ENCODE results near the gene HAUS3. TPM values are rescaled to one million over a fixed set of nuclear protein-coding genes. Genes with fewer than 3 reads are reported as not detected.
A peak's percentile ranks its signal among the peaks of the same experiment; 100 is the strongest.

Gene HAUS3
- total and polyA plus RNA-seq, 2 of the 13 experiments (the other 11 are each of a cell fraction or from before 2014, with no cell fraction given): 3.9 to 12.6 TPM

- intact Hi-C loops (cut with micrococcal nuclease; ENCODE audit: unreplicated experiment): loop anchor here (1.0 to 2.0 kb wide), 2 partner anchors 176 to 273 kb away; no protein-coding TSS in a partner anchor
- TF ChIP-seq GATAD2A (CRISPR knock-in tag; IDR thresholded peaks at IDR 0.05): 0 out of 2 replicates have a peak, but pooled peaks have one; percentile 14
- TF ChIP-seq KDM2A (CRISPR knock-in tag; IDR thresholded peaks at IDR 0.05; ENCODE audit: borderline replicate concordance, low read depth): 0 out of 2 replicates have a peak, but pooled peaks have one; percentile 24
- peak; percentile 36; the same call in 1 of the 2 replicates for TF ChIP-seq SALL1 (CRISPR knock-in tag; IDR thresholded peaks at IDR 0.05)
- 0 out of 2 replicates have a peak, but pooled peaks have one; percentile 25 for TF ChIP-seq CBX5 (CRISPR knock-in tag; IDR thresholded peaks at IDR 0.05; ENCODE audit: borderline replicate concordance)
- TF ChIP-seq CTCF (CRISPR knock-in tag; IDR thresholded peaks at IDR 0.05): peak; percentile 88
- no peak for TF ChIP-seq MED1 (CRISPR knock-in tag; IDR thresholded peaks at IDR 0.05)
- TF ChIP-seq ZNF614 (CRISPR knock-in tag; IDR thresholded peaks at IDR 0.05; ENCODE audit: borderline replicate concordance): no peak
- TF ChIP-seq TEAD3 (CRISPR knock-in tag; optimal IDR thresholded peaks at IDR 0.05; ENCODE audit: borderline replicate concordance): peak; percentile 41
- TF ChIP-seq ARID3A (IDR thresholded peaks at IDR 0.05; ENCODE audit: low read depth, low read length): 0 out of 2 replicates have a peak, but pooled peaks have one; percentile 7
- no peak for TF ChIP-seq PHF5A (CRISPR knock-in tag; IDR thresholded peaks at IDR 0.05; ENCODE audit: low read depth, unreplicated experiment)
- TF ChIP-seq ZNF331 (CRISPR knock-in tag; IDR thresholded peaks at IDR 0.05): 0 out of 2 replicates have a peak, but pooled peaks have one; percentile 15
- no peak for TF ChIP-seq ZNF296 (CRISPR knock-in tag; conservative IDR thresholded peaks at IDR 0.05)
- peak; percentile 82 for TF ChIP-seq RAD21 (CRISPR knock-in tag; IDR thresholded peaks at IDR 0.05)
- peak; percentile 70; the same call in 1 of the 2 replicates for TF ChIP-seq ZNF205 (CRISPR knock-in tag; IDR thresholded peaks at IDR 0.05)
- TF ChIP-seq ZBTB33 (CRISPR knock-in tag; IDR thresholded peaks at IDR 0.05): peak; percentile 69; the same call in 1 of the 2 replicates
- TF ChIP-seq FOXK1 (CRISPR knock-in tag; IDR thresholded peaks at IDR 0.05; ENCODE audit: borderline replicate concordance, low read depth): no peak
Observed at GRCh38 chr4:2186133-2186864, 55.6 kb downstream of the HAUS3 start.

More at GRCh38 chr4:2186133-2186864, 55.6 kb downstream of the HAUS3 start:
- no peak overlapping the region for H3K9ac ChIP-seq (ENCODE audit: insufficient read depth, low read depth, low read length)
- POLR2A ChIA-PET: no interaction called here
- no peak overlapping the region for H3K4me3 ChIP-seq (replicated peaks in 1 of 3; ENCODE audit: insufficient read depth in 1 of 3, low read depth in 2 of 3, low read length in 3 of 3)
- 17% methylated on average over 9 of the region's 9 CpGs for WGBS (ENCODE audit: low lambda C conversion rate)
- no peaks in the 10 kb centered on the region for H4K20me1 ChIP-seq (ENCODE audit: insufficient read depth, low read length)
- no peaks in the 10 kb centered on the region for H3K4me1 ChIP-seq (ENCODE audit: insufficient read depth, low read length)
- H2AFZ ChIP-seq (ENCODE audit: low read length): no peak overlapping the region
- peak; percentile 57 for DNase-seq (ENCODE audit: low spot score)
- ATAC-seq: peak; percentile 97
- peak; percentile 75 for FAIRE-seq
- H3K9me3 ChIP-seq (ENCODE audit: low read length): 0 out of 2 replicates have a peak, but pooled peaks cover 5% of the 10 kb centered on the region
- H3K79me2 ChIP-seq (ENCODE audit: insufficient read depth, low read length): no peaks in the 10 kb centered on the region
- no peaks in the 10 kb centered on the region for H3K36me3 ChIP-seq (replicated peaks in 1 of 2; ENCODE audit: control insufficient read depth in 1 of 2, insufficient read depth in 2 of 2, low read length in 2 of 2)
- no peak overlapping the region for H3K27ac ChIP-seq (ENCODE audit: extremely low read length, insufficient read depth, low read length)
- BruUV-seq (replicated peaks): no TSS peak
- H3K27me3 ChIP-seq (ENCODE audit: control insufficient read depth in 1 of 2, insufficient read depth in 2 of 2, low read length in 2 of 2): no peaks in the 10 kb centered on the region
- in situ Hi-C loops (cut with HindIII; ENCODE audit: extremely low pct_ligation_motif_present, low pct_unique_long_range_greater_than_20kb): loop anchor here (25.0 kb wide), 1 partner anchor 174 kb away; the partner anchor contains the start of gene NELFA
- CTCF ChIA-PET (ENCODE audit: low intra/inter-chr PET ratio, low total read pairs): interaction anchor here (0.7 to 2.7 kb wide), 3 partner anchors 177 to 274 kb away, joined by 3 to 16 read pairs (median 3); no protein-coding TSS in a partner anchor
- no peak overlapping the region for H3K4me2 ChIP-seq (ENCODE audit: low read depth, low read length)

All from HepG2 (cell line).